SK-N-SH (cell line): ENCODE data around the gene CSTPP1. TPM values are rescaled to one million over a fixed set of nuclear protein-coding genes. Genes with fewer than 3 reads are reported as not detected.

ENCODE experiments used
- CTCF ChIA-PET: fragments of 300-600, 350-600 bp; formaldehyde crosslinking; extraction: SDS; loops from one replicate; lab custom pipeline; 2021; lab: Yijun Ruan, JAX
- POLR2A ChIA-PET: fragments of 350-600 bp; sonication (Branson Sonifier 250); formaldehyde crosslinking; extraction: SDS; loops from one replicate; lab custom pipeline; 2020; ENCODE audit warnings: antibody characterized with exemption, inconsistent platforms; lab: Yijun Ruan, JAX
- DNase-seq: peaks from one replicate; pipeline ENCODE4 v3.0.0; 2012
- H2AFZ ChIP-seq: fragments of 200-600 bp; sonication (generic); 2 replicates; pipeline ENCODE4 v1.8.1; 2016; ENCODE audit warnings: antibody characterized with exemption, mild to moderate bottlenecking, low read depth
- H3F3A ChIP-seq: fragments of 200-600 bp; sonication (generic); replicated peaks from 2 replicates; pipeline ENCODE3; 2016; ENCODE audit warnings: antibody characterized with exemption, mild to moderate bottlenecking; ENCODE audit not compliant: insufficient read depth
- H3K27ac ChIP-seq, 2 experiments: fragments of 200-500 bp in 1 of 2; fragments of 200-600 bp in 1 of 2; sonication (Bioruptor generic) in 1 of 2; sonication (generic), shearing (Covaris generic) in 1 of 2; 2 replicates each; pipeline versions ENCODE4 v1.5.1 to v1.6.1; 2014 to 2016; ENCODE audit warnings: low read depth in 2 of 2, inconsistent platforms in 1 of 2, low read length in 1 of 2, mild to moderate bottlenecking in 1 of 2, mixed read lengths in 1 of 2
- H3K27me3 ChIP-seq: fragments of 200-600 bp; sonication (generic), shearing (Covaris generic); 2 replicates; pipeline ENCODE4 v1.6.1; 2016; ENCODE audit warnings: mixed run types; ENCODE audit not compliant: insufficient read depth
- H3K36me3 ChIP-seq, 2 experiments: fragments of 200-500 bp in 1 of 2; fragments of 200-600 bp in 1 of 2; sonication (Bioruptor generic) in 1 of 2; sonication (generic) in 1 of 2; replicated peaks in 1 of 2; 2 replicates each; pipeline versions ENCODE3 to v1.5.1; 2014 to 2016; ENCODE audit warnings: low read length in 1 of 2, mild to moderate bottlenecking in 1 of 2; ENCODE audit not compliant: insufficient read depth in 2 of 2, control insufficient read depth in 1 of 2
- H3K4me1 ChIP-seq, 2 experiments: fragments of 200-500 bp in 1 of 2; fragments of 200-600 bp in 1 of 2; sonication (Bioruptor generic) in 1 of 2; sonication (generic), shearing (Covaris generic) in 1 of 2; 2 replicates each; pipeline versions ENCODE4 v1.5.1 to v1.6.1; 2014 to 2016; ENCODE audit warnings: low read depth in 1 of 2, low read length in 1 of 2, mixed run types in 1 of 2; ENCODE audit not compliant: insufficient read depth in 2 of 2, control insufficient read depth in 1 of 2
- H3K4me2 ChIP-seq: fragments of 200-600 bp; sonication (generic), shearing (Covaris generic); 2 replicates; pipeline ENCODE4 v1.6.1; 2017; ENCODE audit warnings: mixed run types
- H3K4me3 ChIP-seq, 2 experiments: fragments of 200-500 bp in 1 of 2; fragments of 200-600 bp in 1 of 2; sonication (Bioruptor generic) in 1 of 2; sonication (generic), shearing (Covaris generic) in 1 of 2; 2 replicates each; pipeline versions ENCODE4 v1.5.1 to v1.8.1; 2014 to 2016; ENCODE audit warnings: low read depth in 2 of 2, inconsistent platforms in 1 of 2, low read length in 1 of 2, mild to moderate bottlenecking in 1 of 2, mixed read lengths in 1 of 2, moderate library complexity in 1 of 2
- H3K79me2 ChIP-seq: fragments of 200-600 bp; sonication (generic); 2 replicates; pipeline ENCODE4 v1.8.1; 2017; ENCODE audit warnings: mild to moderate bottlenecking; ENCODE audit not compliant: insufficient read depth
- H3K9ac ChIP-seq: fragments of 200-600 bp; sonication (generic); 2 replicates; pipeline ENCODE4 v1.6.1; 2017; ENCODE audit warnings: mixed run types
- H3K9me2 ChIP-seq: fragments of 200-600 bp; sonication (generic); 2 replicates; pipeline ENCODE4 v1.6.1; 2017; ENCODE audit warnings: mixed run types
- H3K9me3 ChIP-seq: fragments of 200-600 bp; sonication (generic); 2 replicates; pipeline ENCODE4 v1.6.1; 2017; ENCODE audit warnings: mixed run types, mild to moderate bottlenecking, moderate library complexity
- H4K20me1 ChIP-seq: fragments of 200-600 bp; sonication (generic); 2 replicates; pipeline ENCODE4 v1.6.1; 2017; ENCODE audit warnings: mild to moderate bottlenecking, mixed run types; ENCODE audit not compliant: insufficient read depth
- EZH2phosphoT487 ChIP-seq: fragments of 200-600 bp; sonication (generic); IDR thresholded peaks from 2 replicates; pipeline ENCODE4 v1.6.1; 2017; ENCODE audit warnings: low read depth, mixed run types, mild to moderate bottlenecking, antibody characterized with exemption, moderate library complexity, borderline replicate concordance
- FOSL2 ChIP-seq: IDR thresholded peaks from 2 replicates; pipeline ENCODE4 v1.4.0; 2012; ENCODE audit warnings: low read depth, mild to moderate bottlenecking, moderate library complexity, borderline replicate concordance
- IRF3 ChIP-seq: fragments of 150-350 bp; IDR thresholded peaks from 2 replicates; pipeline ENCODE4 v1.6.1; 2016; ENCODE audit warnings: mild to moderate bottlenecking, low read depth, low read length
- JUND ChIP-seq: IDR thresholded peaks from 2 replicates; pipeline ENCODE4 v1.4.0; 2012
- MAX ChIP-seq: IDR thresholded peaks from 2 replicates; pipeline ENCODE4 v1.4.0; 2012; ENCODE audit warnings: low read depth
- MXI1 ChIP-seq: IDR thresholded peaks from 2 replicates; pipeline ENCODE4 v1.6.1; 2012; ENCODE audit warnings: mild to moderate bottlenecking, low read depth, low read length, improper control_type of control experiment
- NFIC ChIP-seq: IDR thresholded peaks from 2 replicates; pipeline ENCODE4 v1.4.0; 2012; ENCODE audit warnings: borderline replicate concordance
- RAD21 ChIP-seq: IDR thresholded peaks from 2 replicates; pipeline ENCODE4 v1.6.1; 2012; ENCODE audit warnings: mild to moderate bottlenecking, low read length
- RCOR1 ChIP-seq: fragments of 150-350 bp; IDR thresholded peaks from 2 replicates; pipeline ENCODE4 v1.6.1; 2017; ENCODE audit warnings: antibody characterized with exemption, low read length
- REST ChIP-seq: IDR thresholded peaks from 2 replicates; pipeline ENCODE4 v1.6.1; 2012; ENCODE audit warnings: mild to moderate bottlenecking, low read depth, low read length, moderate library complexity
- RFX5 ChIP-seq: IDR thresholded peaks from 2 replicates; pipeline ENCODE4 v1.6.1; 2012; ENCODE audit warnings: mild to moderate bottlenecking, improper control_type of control experiment, low read length
- RXRA ChIP-seq: IDR thresholded peaks from 2 replicates; pipeline ENCODE4 v1.4.0; 2012; ENCODE audit warnings: low read depth, mild to moderate bottlenecking, borderline replicate concordance
- SIN3A ChIP-seq: IDR thresholded peaks from 2 replicates; pipeline ENCODE4 v1.6.1; 2012; ENCODE audit warnings: low read depth, mild to moderate bottlenecking, low read length, moderate library complexity, borderline replicate concordance
- TAF1 ChIP-seq: IDR thresholded peaks from 2 replicates; pipeline ENCODE4 v1.6.1; 2012; ENCODE audit warnings: low read depth, mild to moderate bottlenecking, low read length, moderate library complexity, borderline replicate concordance
- TCF12 ChIP-seq: IDR thresholded peaks from 2 replicates; pipeline ENCODE4 v1.4.0; 2012
- WGBS: methylation state at CpG from one replicate; pipeline ENCODE4 v1.1.6; 2017; ENCODE audit warnings: low lambda C conversion rate; 5-methylcytosine and 5-hydroxymethylcytosine counted together
- polyA plus RNA-seq, 3 experiments: library from polyadenylated mRNA; depleted of rRNA; stranded (reverse); fragments of >200 nt; gene quantifications; 2 replicates each; pipeline ENCODE4 v1.2.3, GENCODE V29; 2012
- TF ChIP-seq, protein P1 (sequence below): fragments of 150-350 bp; IDR thresholded peaks from 2 replicates; pipeline ENCODE4 v1.6.1; 2017; ENCODE audit warnings: antibody characterized with exemption, low read length, low read depth, borderline replicate concordance
- TF ChIP-seq, protein P2 (sequence below): IDR thresholded peaks from 2 replicates; pipeline ENCODE4 v1.4.0; 2012; ENCODE audit warnings: low read depth, borderline replicate concordance
- TF ChIP-seq, protein P3 (sequence below): IDR thresholded peaks from 2 replicates; pipeline ENCODE4; 2012

The CSTPP1 gene
- polyA plus RNA-seq, 1 of the 3 experiments (the other 2 are of a cell fraction): 85.7 TPM

DNA sequence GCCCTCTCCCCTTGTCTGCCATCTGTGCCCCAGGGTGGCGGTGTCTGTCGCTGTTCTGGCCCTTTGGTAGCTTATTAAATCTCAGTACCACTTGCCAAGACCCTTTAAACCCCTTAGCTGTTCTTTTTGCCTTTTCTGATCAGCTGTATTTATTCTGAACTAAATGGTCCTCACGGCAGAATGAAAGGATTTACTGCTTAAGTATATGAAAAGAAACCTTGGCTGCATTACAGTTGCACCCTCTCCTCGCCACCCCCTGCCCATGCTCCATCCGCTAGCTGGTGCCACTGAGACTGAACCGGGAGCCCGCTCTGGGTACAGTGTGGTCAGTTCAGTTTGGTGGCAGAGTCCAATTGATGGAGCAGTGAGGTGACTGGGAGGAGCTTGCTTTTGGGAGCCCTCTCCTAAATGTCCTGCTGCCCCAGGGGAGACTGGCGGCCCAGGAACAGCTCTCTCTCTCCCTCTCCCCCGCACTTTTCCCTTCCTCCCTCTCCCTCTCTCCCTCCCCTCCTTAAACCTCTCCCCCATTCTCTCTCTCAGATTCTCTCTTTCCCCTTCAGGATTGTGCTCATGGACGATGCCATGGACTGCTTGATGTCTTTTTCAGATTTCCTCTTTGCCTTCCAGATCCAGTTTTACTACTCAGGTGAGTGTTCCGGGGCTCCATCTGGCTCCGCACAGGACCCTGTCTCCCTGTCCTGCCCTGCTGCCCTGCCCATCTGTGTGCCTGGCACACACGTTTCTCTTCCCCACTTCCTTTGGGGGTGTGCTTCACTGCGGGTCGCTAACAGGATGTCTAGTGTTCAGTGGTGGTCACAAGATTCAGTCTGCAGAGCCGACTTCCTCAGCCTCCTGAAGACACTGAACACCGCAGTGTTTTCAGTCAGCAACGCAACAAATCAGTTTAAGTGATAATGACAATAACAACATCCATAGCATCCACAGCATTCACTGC, 218.3 kb downstream of the CSTPP1 start:
- POLR2A ChIA-PET: no interaction called here
- no peak overlapping the region for H2AFZ ChIP-seq
- H3K4me2 ChIP-seq: no peak overlapping the region
- H3F3A ChIP-seq: peaks cover 19% of the 10 kb centered on the region
- peaks cover 11 to 20% of the 10 kb centered on the region in 2 experiments; a peak in 2 of 4 replicates for H3K4me1 ChIP-seq
- H3K9me3 ChIP-seq: no peaks in the 10 kb centered on the region
- WGBS: 90% methylated on average over 18 of the region's 18 CpGs
- no peak overlapping the region for H3K9ac ChIP-seq
- H3K27ac ChIP-seq: peak overlapping the region in 1 of 2 experiments; percentile 49; a peak in 2 of 4 replicates
- TF ChIP-seq, protein P1, sequence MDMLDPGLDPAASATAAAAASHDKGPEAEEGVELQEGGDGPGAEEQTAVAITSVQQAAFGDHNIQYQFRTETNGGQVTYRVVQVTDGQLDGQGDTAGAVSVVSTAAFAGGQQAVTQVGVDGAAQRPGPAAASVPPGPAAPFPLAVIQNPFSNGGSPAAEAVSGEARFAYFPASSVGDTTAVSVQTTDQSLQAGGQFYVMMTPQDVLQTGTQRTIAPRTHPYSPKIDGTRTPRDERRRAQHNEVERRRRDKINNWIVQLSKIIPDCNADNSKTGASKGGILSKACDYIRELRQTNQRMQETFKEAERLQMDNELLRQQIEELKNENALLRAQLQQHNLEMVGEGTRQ: no peak
- TF ChIP-seq IRF3: no peak
- TF ChIP-seq FOSL2: no peak
- TF ChIP-seq RAD21: no peak
- no peak for TF ChIP-seq MXI1
- no peak for TF ChIP-seq RXRA
- no peak for TF ChIP-seq EZH2phosphoT487
- TF ChIP-seq, protein P2, sequence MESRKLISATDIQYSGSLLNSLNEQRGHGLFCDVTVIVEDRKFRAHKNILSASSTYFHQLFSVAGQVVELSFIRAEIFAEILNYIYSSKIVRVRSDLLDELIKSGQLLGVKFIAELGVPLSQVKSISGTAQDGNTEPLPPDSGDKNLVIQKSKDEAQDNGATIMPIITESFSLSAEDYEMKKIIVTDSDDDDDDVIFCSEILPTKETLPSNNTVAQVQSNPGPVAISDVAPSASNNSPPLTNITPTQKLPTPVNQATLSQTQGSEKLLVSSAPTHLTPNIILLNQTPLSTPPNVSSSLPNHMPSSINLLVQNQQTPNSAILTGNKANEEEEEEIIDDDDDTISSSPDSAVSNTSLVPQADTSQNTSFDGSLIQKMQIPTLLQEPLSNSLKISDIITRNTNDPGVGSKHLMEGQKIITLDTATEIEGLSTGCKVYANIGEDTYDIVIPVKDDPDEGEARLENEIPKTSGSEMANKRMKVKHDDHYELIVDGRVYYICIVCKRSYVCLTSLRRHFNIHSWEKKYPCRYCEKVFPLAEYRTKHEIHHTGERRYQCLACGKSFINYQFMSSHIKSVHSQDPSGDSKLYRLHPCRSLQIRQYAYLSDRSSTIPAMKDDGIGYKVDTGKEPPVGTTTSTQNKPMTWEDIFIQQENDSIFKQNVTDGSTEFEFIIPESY: no peak
- TF ChIP-seq JUND: no peak
- no peak for TF ChIP-seq RFX5
- TF ChIP-seq, protein P3, sequence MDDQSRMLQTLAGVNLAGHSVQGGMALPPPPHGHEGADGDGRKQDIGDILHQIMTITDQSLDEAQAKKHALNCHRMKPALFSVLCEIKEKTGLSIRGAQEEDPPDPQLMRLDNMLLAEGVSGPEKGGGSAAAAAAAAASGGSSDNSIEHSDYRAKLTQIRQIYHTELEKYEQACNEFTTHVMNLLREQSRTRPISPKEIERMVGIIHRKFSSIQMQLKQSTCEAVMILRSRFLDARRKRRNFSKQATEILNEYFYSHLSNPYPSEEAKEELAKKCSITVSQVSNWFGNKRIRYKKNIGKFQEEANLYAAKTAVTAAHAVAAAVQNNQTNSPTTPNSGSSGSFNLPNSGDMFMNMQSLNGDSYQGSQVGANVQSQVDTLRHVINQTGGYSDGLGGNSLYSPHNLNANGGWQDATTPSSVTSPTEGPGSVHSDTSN: no peak
- TF ChIP-seq REST: no peak
- TF ChIP-seq RCOR1: no peak
- TF ChIP-seq TAF1: no peak
- no peak for TF ChIP-seq SIN3A
- TF ChIP-seq TCF12: no peak
- no peak for TF ChIP-seq MAX
- no peak for TF ChIP-seq NFIC
- H3K4me3 ChIP-seq: no peak overlapping the region
- no peaks in the 10 kb centered on the region for H3K27me3 ChIP-seq
- H3K36me3 ChIP-seq: peaks cover 0 to 13% of the 10 kb centered on the region in 2 experiments
- DNase-seq: no peak
- no peaks in the 10 kb centered on the region for H3K9me2 ChIP-seq
- H4K20me1 ChIP-seq: no peaks in the 10 kb centered on the region; the same call in 1 of the 2 replicates
- CTCF ChIA-PET: interaction anchor here (0.5 to 7.3 kb wide), 10 partner anchors 9 to 345 kb away, joined by 3 to 170 read pairs (median 8); partner anchors contain the start of gene LRP4
- no peaks in the 10 kb centered on the region for H3K79me2 ChIP-seq
